ENCODE measurements around the gene PDYN.
"Not testable (repeated sequence)": the region's sequence is repeated elsewhere in the genome, so short reads cannot be mapped to it uniquely, and the experiment has no call there.

Gene PDYN

GRCh38 chr20:1993986-1994385, at the start of gene PDYN:
PDYN (minus strand) TSS chr20:1994058; CDS start chr20:1983084, 10,974 bp downstream.
- DNase-seq (ENCODE audit: low spot score): no peak

DNA sequence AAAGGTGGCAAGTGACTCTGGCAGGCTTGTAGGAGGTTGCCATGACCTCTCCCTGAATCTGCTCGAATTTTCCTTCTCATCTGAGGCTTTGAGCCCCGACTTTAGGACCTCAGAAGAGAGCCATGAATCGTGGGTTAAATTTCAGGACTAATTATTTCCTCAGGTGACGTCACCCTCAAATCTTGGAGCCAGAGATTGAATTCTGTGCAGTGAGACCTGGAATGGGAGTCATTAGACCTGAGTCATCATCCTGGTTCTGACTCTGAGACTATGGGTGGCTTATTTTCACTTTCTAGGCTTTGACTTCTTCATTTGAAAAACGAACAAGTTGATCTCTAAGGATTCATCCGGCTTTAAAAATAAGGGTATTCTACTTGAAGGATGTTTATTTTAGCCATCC, 48.5 kb upstream of the PDYN start:
- no peak for DNase-seq (ENCODE audit: low spot score)

- DNase-seq (ENCODE audit: low spot score): no peak
Measured at GRCh38 chr20:2038161-2038560, 44.3 kb upstream of the PDYN start.

DNA sequence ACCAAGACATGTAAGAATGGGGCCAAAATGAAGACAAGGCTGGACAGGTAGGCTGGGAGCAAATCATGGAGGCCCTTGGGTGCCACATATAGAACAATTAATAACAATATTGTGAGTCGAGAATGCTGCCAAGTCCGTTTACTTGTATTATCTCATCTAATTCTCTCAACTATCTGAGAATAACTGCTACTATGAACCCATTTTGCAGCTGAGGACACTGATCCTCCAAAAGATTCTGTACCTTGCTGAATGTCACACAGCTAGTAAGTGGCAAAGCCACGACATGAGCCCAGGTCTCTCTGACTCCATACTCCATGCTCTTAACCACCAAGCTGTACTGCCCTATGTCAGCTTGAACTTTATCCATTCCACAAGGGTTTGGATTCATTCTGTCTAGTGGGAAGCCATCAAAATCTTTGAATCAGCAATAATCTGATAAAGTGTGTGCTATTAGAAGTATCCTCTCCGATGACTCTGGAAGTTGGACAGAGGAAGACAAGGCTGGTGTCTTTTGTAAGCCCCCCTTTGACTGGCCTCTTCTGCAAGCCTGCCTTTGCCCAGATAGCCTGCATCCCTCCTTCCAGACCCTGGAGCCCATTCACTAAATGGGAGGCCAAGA, 43.5 kb upstream of the PDYN start:
- no peak for DNase-seq (ENCODE audit: low spot score)

- not testable (repeated sequence) for DNase-seq (ENCODE audit: low spot score)
Measured at GRCh38 chr20:2036357-2036756, 42.5 kb upstream of the PDYN start.

- no peak for DNase-seq (ENCODE audit: low spot score)
Measured at GRCh38 chr20:2032168-2032567, 38.3 kb upstream of the PDYN start.

GRCh38 chr20:2026514-2026913, 32.7 kb upstream of the PDYN start:
- DNase-seq (ENCODE audit: low spot score): no peak

DNA sequence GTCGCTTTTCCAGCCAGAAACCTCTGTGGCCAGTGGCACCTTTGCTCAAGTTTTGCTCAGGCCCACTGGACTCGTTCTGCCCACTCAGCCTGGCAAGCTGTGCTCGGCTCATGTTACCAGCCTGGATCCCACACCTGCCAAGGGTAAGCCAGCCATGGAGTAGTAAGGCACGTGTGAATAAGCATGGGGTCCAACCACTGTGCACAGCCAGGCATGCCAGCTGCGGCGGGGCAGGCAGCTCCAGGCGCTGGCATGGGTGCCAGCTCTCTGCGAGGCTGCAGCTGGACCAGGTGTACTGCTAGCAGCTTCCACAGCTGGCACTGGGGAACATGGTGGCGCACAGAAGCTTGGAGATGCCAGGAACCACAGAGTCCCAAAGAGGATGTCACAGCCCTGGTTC, 32.1 kb upstream of the PDYN start:
- DNase-seq (ENCODE audit: low spot score): no peak

DNA sequence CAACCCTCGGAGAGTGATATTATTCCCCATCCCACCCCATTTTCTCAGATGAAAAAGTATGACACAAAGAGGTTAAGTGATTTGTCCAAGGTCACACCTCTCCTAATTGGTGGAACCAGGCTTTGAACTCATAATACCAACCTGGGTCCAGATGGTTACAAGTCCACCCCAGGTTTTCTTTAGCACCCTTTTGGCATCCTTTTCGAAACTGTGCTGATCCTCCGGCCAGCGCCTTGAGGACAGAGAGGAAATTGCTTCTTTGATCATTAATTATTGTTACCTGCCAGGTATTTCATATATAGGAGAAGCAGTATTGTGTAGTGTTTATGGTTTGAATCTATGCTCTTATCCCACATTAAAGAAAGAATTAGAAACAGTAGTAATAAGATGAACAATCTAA, 29.3 kb upstream of the PDYN start:
- no peak for DNase-seq (ENCODE audit: low spot score)

DNA sequence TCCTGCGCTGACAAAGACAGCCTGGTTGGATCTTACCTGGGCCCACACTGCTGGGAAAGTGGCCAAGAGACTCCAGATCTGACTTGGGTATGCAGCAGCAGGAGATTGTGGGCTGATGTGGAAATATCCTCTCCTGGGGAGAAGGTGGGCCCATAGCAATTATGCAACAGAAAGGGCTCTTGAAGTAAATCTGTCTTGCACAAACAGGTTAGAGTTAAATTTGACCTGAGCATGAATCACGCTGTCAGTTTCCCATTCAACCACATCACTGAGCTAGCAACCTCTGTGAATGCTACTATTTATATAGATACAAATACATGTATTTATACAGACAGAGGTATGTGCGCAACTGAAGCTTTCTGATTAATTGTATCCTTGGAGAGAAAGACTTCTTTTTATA, 28.3 kb upstream of the PDYN start:
- DNase-seq (ENCODE audit: low spot score): no peak

DNA sequence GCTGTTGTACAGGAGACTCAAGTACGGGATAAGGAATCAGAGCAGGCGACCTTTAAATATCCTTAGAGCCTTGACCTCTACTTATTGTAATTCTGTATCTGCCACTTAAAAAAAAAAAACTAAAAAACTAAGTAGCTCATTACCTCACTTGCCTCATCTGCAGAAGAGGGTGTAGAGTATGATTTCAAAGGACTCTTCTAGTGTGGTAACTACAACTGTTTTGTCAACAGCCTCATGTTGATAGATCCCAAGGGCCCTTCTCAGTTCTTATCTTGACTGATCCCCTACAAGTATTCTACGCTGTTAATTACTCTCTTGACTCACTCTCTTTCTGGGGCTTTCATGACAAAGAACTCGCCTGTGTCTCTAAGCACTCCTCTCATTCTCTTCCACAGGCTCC, 16.7 kb upstream of the PDYN start:
- DNase-seq (ENCODE audit: low spot score): no peak

DNA sequence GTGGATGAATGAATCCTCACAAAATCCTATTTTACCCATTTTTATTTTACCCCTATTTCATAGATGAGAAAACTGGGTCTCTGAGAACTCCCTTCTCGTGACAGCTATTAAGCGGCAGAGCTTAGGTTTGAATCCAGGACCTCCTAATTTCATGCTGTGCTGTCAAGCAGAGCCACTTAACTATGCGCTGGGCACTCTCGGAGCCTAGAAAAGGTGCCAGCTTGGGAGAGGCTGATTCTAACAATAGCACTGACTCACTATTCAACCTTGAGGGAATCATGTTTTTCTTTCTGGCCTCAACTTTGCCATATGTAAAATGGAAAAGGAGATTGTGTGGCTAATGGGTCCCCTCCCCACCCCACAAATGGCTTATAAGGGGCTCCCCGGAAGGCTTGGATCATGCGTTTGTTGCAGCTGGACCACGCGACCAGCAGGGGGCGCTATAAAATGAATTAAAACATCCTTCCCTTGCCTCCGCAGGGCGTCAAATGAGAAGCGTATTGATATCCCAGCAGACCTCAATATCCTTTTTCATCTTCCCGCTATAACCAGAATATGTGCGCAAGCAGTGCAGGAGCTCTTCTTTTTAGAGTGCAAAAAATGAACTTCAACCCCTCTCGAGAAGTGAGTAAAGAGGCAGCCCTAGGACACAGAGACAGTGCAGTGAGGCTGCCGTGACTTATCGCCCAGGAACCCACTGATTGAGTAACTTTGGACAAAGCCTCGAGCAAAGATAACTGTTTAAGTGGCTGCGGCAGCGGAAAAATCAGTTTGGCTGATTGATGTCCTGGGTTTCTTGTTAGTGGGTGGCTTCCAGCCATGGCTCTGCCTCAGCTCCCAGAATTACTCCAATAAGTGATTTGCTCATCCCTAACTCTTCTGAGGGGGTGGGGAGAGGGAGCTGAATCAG, 12.8 kb upstream of the PDYN start:
- peak; percentile 5 for DNase-seq (ENCODE audit: low spot score)

GRCh38 chr20:2005831-2006426, 12.1 kb upstream of the PDYN start:
- peak; percentile 34 for DNase-seq (ENCODE audit: low spot score)

DNA sequence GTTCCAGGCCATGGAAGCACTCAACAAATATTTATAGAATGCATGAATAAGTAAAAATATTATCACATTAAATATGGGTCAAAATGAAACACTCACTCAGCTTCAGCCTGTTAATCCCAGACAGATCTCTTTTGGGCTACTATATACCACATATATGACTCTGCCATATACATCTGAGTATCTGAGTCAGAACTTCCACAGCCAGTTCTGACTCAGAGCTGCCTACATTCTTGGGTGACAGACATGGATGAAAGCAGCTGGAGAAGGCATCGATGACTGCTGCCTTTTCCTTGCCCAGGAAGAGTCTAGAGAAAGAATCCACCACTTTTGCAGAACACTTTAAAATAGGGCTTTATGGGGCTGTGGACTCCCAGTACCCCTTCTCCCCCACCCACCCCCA, 11.5 kb upstream of the PDYN start:
- no peak for DNase-seq (ENCODE audit: low spot score)

DNA sequence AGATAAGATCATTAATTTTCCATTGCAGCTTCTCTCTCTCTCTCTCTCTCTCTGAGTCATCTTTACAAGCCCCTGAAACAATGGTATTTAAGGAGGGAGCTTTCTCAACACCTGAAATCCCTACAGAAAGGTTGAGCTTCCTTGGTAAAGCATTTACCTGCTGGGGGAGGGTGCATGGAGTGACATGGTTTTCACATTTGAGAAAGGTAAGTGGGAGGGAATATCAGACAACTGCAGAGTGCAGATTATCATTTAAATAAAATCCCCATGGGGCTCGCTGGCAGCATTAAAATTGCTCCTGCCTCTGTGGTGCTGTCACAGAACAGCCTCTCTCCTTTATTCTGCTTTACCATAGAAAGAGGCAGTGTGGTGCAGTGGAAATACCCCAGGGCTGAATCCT, 10.3 kb upstream of the PDYN start:
- DNase-seq (ENCODE audit: low spot score): no peak

DNA sequence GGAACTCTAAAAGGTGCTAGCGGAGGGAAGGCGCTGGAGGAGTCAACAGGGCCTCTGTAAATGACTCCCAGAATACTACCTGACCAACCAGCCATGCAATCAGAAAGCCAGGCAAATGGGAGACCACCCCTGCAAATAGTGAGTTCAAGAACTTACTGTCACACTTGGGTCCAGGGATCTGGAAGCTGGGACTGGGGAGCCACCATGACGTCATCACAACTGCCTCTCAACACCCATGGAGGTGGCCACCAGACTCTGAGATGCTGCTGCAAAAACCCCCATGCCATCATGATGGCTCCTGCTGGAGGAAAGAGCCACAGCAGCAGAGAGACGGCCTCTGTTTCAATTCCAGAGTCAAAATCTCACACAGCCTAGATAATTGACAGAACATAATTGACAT, 8.5 kb upstream of the PDYN start:
- no peak for DNase-seq (ENCODE audit: low spot score)

DNA sequence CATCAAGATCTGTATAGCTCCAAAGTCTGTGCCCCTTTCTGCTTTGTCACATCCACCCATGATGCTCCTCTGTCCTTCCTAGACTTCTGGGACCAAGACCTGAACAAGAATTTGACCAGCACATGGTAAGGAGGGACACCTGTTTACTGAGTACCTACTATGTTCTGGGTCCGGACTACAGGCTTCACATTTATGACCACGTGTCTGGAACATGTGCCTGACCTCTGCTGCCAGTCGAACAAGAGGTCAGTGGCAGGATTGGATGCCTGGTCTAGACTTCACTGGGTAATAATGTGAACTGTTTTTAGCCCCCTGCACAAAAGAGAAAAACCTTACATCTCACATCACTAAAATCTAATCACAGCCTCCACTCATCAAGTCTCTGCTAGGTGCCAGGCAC, 7.3 kb upstream of the PDYN start:
- no peak for DNase-seq (ENCODE audit: low spot score)

DNA sequence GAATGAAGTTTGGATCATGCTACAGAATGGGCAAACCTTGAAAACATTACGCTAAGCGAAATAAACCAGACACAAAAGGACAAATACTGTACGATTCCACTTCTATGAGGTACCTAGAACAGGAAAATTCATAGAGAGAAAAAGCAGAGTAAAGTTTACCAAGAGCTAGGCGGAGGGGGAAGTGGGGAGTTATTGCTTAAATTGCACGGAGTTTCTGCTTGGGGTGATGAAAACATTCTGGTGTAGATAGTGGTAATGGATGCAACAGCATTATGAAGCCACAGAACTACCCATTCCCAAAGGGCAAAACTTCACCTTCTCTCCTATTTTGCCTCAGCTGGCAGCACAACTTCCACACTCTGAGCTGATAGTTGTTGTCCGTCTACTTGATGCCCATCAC, 6.4 kb upstream of the PDYN start:
- DNase-seq (ENCODE audit: low spot score): no peak

DNA sequence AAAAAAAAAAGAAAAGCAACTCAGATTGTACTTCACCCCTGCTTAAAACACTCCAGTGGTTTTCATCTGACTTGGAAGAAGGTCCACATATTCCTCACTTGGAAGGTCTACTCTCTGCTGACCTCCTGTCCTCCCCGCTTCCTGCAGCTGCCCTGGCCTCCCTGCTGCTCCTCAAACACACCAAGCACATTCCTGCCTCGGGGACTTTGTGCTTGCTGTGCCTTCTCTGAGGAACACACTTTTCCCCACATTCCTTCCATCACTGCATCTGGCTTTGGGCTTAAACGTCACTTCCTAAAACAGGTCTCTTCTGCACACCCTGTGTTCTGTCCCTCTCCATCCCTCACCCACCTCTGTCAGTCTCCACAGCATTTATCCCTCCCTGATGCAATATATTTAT, 4.9 kb upstream of the PDYN start:
- DNase-seq (ENCODE audit: low spot score): no peak

- DNase-seq (ENCODE audit: low spot score): no peak
Measured at GRCh38 chr20:1998193-1998520, 4.3 kb upstream of the PDYN start.

DNA sequence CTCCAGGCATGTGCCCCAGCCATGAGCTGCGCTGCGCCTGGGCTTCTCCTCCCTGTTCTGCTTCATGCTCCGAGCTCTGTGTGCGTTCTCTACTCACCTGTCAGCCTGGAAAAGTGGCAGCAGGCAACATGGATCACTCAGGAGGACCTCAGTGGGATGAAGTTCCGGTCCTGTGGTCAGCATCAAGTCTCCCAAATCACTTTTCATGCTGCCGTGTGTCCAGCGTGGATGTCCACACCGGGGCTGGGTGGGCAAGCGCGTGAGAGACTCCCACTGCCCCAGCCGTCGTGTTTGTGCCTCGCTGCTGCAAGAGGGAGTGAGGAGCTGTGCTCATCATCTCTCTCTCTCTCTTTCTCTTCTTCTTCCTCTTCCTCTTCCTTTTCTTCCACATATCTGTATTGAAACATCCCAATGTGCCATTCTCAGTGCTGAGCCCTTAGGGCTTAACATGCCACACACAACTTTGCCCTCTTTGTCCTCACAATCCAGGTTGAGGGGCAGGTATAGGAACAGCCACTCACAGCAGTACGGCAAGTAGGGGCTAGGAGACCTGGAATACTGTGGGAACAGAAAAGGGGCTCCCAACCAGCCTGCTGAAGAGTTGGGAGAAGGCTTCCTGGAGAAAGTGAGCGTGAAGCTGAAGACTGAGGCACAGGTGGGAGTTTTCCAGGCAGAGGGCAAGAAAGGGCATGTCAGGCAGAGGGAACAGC, 3.8 kb upstream of the PDYN start:
- DNase-seq (ENCODE audit: low spot score): no peak

- no peak for DNase-seq (ENCODE audit: low spot score)
Measured at GRCh38 chr20:1995531-1996310, 1.9 kb upstream of the PDYN start.
